H54 (cell line): ENCODE data around the gene CSNK2A1.

ENCODE experiments used
- DNase-seq: peaks from one replicate; pipeline ENCODE4 v3.0.0; 2011; ENCODE audit warnings: low spot score, mixed read lengths; ENCODE audit not compliant: insufficient read length
- FAIRE-seq: peaks from 3 replicates; lab custom pipeline; 2011; peaks lifted over from hg19 to GRCh38; lab: Jason Lieb, UNC
- POLR2A ChIP-seq: IDR thresholded peaks from 2 replicates; pipeline ENCODE4 v1.6.1; 2011; ENCODE audit warnings: low read depth, mild to moderate bottlenecking, low read length

The CSNK2A1 gene

DNA sequence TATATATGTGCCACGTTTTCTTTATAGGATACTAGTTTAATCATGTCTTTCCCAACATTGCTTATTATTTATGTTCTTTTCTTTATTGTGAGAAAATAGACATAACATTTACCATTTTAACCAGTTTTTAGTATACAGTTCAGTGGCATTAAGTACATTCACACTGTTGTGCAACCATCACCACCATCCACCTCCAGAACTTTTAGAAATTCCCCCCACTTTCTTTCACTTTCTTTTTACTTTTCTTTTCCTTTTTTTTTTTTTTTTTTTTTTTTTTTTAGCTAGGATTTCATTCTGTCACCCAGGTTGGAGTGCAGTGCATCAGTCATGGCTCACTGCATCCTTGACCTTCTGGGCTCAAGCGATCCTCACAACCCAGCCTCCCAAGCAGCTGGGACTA, 117.0 kb downstream of the CSNK2A1 start:
- FAIRE-seq = no peak
- no peak for TF ChIP-seq POLR2A
- DNase-seq = no peak
